HG03432 (cell line): ENCODE data around the gene SMPD3.

Source experiments
- ATAC-seq: cut with Tn5 transposase; IDR thresholded peaks from one replicate; pipeline ENCODE4 v1.9.1; 2021; ENCODE audit warnings: mild to moderate bottlenecking, moderate library complexity; ENCODE audit not compliant: unreplicated experiment

The SMPD3 gene

DNA sequence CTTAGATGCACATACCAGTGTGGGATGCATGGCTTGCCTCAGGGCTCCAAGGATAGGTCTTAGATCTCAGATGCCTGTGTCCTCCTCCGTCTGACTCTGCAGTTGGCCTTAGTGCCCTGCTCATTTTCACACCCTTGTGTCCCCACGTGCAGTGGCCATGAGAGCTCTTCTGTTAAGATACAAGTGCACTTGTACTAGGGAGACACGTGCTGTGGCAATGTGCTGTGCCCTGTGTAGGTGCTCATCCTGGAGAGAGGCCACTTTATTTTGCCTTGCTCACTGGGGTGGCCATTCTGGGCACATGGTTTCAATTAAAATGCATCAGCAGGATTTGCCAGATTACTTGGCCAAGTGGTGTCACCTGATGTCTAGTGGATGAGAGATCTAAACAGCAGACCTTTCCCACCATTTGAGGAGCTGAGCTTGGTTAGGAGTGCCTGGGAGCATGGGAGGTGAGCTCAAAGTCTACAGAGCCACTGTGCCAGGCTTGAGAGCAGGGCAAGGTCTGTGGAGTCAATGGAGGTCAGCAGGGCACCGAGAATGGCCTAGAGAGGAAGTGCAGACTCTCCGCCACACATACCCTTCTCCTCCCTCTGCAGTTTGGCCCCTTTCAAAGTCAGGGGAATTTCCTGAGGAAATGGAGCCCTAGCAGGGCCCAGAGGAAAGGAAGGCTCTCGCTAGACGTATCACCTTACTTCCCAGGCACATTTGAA is 25.2 kb upstream of the SMPD3 start:
- ATAC-seq, result no peak

- no peak for ATAC-seq
These were observed 24.3 kb upstream of the SMPD3 start for GRCh38 chr16:68472581-68472980.

DNA sequence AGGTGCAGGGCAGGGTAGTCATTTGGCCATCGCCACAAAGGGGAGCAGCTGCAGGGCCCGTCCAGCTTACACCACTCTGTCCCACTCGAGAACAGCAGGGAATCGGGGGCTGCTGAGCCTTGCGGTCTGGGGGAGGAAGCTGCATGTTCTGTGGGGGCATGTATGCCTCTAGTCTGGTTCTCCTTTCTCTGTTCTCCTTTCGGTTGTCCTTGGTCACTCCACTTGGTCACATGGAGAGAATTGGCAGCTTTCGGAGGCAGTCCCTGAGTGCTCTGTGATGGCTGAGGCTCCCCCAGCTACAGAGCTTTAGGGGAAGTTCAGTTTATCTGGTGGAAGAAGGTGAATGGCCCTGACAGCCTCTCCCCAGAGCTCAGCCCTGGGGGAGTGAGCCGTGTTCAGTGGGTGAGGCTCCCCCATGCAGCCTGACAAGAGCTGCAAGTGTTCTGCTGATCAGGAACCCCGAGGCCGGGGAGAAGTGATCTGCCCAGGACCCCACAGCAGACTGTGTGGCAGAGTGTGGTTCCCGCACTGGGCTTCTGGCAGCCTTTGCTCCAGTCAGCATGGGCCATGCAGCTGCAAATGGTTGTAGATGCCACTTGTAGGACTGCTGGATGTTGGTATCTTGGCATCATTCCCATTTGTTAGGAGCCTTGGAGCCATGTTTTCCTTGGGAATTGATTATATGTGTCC is 22.3 kb upstream of the SMPD3 start:
- peak; percentile 91 for ATAC-seq

GRCh38 chr16:68469796-68470460 is 21.6 kb upstream of the SMPD3 start:
- peak; percentile 31 for ATAC-seq

GRCh38 chr16:68468842-68469241 is 20.5 kb upstream of the SMPD3 start:
- no peak for ATAC-seq

DNA sequence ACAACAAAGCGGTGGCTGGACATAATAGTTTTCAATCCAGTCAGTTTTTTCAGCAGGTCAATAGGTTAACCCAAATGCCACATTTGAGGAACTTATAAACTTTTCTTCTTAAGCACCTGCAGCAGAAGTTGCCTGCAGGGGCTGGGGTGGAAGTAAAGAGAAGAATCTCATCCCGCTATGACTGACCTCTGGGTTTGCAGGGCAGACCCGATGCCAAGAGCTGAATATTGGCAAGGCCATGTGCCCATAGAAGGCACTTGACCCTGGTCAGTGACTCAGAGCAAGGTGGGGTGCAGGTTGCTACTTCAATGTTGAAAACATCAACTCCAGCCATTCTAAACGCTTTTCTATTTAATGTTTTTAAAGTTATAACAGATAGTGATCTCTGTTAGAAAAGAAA is 17.9 kb upstream of the SMPD3 start:
- ATAC-seq, result no peak

DNA sequence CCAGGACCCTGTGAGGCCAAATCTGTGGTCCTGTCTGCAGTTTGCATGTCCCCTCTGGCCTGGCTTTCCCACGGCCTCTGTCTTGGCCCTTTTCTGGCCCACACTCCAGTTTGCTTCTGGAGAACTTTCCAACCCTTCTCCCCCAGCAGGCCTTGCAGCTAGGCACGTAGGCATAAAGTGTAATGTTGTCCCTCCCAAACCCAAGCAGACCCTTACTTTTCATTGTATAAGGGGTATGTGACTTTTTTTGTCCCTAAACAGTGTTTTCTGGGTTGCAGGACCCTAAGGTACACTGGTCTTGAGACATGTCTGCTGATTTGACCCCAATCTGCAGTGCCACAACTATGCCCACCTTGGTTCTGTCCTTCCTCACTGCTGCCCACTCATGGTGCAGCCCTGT is 15.6 kb upstream of the SMPD3 start:
- no peak for ATAC-seq

- ATAC-seq, result no peak
These were observed 11.8 kb upstream of the SMPD3 start for GRCh38 chr16:68460067-68460466.

GRCh38 chr16:68459457-68459856 is 11.1 kb upstream of the SMPD3 start:
- ATAC-seq, result no peak

DNA sequence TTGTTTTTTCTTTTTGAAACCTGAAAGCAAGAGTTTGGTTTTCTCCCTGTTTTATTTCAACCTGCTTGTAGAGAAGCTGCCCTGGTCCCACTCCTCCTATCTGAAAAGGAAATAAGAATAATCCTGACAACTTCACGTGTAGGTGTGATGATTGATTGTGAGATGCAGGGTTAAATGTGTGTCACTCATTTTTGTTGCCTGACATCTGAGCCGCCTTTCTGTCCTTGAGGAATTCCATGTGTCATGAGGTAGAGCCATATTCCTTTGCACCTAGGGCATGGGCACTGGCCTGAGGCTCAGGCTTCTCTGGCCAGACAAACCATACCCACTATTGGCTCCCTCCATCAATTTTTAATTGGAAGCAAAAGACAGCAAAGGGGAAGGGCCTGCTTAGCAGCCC is 10.2 kb upstream of the SMPD3 start:
- ATAC-seq, result no peak

DNA sequence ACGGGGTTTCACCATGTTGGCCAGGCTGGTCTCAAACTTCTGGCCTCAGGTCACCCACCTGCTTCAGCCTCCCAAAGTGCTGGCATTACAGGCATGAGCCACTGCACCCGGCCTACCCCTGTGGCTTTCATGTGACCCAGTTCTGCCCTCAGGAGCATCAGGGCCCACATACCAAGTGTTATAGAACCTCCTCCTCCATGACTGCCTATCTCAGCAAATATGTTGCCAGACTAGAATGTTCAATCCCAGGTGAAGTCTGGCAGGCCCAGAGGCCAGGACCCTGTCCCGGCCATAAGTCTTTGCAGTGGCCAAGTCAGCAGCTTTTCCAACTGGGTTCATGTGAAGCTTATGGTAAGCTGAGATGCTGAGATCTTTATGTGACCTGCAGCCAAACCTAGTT is 9.8 kb upstream of the SMPD3 start:
- ATAC-seq, result no peak

GRCh38 chr16:68455631-68456030 is 7.3 kb upstream of the SMPD3 start:
- no peak for ATAC-seq

DNA sequence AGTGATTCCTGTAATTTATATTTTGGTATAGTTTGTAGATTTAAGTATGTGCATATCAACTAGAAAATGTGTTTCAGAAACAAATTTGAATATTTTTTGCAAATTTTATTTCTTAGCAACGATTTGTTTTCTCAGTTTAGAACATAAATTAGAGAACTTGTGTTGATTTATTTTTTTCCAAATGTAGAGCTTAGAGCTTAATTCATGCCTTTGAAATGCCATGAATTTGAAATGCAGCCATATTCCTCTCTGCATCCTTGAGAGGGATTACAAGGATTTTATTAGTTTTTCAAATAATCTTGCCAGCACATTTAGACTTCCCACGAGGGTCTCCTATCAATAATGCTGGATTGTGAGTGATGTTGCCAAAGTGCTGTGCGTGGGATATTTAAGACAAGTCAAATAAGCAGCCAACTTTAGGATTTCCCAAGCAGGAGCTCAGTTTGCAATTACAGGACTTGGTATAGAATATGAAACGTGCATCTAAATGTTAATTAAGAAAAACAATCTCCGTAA is 6.7 kb upstream of the SMPD3 start:
- no peak for ATAC-seq

GRCh38 chr16:68453816-68454215 is 5.5 kb upstream of the SMPD3 start:
- no peak for ATAC-seq

DNA sequence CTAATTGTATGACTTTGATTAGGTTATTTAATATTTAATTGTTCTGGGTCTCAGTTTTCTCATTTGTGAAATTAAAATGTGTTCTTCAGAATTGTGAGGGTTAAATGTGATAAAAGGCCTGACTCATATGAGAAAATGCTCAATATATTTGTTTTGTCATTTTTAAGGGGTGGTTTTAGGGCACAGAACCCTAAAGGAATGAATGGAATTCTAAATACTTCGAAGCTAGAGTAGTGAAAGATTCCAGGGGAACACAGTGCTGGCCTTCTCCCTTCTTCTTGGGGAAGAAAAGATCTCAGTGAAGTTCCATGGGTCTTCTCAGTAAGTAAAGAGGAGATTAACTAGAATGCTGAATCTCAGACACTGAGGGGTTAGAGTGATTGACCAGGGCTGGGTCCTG is 3.9 kb upstream of the SMPD3 start:
- no peak for ATAC-seq

GRCh38 chr16:68451676-68452075 is 3.4 kb upstream of the SMPD3 start:
- no peak for ATAC-seq

DNA sequence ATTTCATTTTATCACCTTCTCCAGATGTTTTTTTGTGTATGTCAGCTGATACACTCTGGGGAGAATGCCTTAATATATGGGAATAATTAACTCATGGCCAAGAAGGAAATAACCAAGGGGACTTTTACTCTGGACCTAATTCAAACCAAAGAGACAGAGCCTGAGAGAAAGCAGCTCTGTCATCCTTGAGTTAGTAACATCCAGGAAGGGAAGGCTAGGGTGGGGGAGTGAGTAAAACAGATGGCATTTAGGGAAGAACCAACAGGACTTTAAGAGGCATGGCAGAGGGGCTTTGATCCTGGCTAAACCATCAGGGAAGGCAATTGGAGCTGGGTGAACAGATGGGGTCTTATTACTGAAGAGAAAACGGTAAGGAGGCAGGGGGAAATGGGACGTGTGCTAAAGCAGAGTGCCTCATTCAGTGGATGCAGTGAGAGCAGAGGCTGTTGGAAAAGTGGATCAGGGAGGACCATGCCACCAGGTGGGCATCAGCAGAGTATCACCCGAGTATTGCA is 2.5 kb upstream of the SMPD3 start:
- ATAC-seq, result no peak

- peak; percentile 24 for ATAC-seq
These were observed 502 bp downstream of the SMPD3 start for GRCh38 chr16:68447653-68448359.

DNA sequence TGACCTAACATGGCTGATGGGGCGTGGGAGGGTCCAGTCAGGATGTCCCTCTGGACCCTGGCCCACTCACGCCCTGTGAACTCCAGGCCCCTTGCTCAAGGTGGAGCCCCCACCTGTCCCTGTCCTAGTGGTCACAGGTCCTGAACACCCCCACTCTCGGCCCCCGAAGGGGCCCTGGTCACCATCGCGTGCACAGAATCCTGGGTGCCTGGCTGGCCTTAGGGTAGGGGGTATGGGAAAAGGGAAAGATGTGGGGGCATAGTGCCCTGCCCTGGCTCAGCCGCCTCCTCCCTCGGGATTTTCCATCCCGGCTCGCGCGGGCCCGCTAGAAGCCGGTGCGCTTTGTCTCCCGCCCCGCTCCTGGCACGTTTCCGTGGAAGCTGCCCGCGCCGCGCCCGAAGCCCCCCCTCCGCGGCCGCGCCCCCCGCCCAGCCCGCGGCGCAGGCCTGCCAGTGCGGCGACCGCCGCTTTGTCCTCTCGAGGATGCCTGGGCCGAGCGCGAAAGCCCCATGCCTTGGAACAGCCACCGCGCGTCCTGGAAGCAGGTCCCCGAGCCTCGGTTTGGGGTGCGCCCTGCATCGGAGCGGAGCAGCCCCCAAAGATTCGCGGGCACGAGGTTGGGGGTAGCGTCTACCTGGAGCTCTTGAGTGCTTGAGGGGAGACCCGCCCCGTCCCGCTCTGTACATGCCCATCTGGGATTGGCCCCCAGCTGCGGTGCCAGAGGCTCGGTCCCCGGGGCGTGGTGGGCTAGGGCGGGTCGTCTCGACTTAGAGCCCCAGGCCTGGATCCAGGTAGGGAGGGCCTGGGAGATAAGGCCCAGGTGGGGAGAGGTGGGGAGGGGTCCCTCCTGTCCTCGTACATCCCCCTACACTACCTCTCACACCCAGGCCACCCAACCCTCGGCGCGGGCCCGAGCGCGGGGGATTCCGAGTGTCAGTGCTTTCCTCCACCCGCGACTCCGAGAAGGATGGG is 1.3 kb downstream of the SMPD3 start:
- no peak for ATAC-seq

DNA sequence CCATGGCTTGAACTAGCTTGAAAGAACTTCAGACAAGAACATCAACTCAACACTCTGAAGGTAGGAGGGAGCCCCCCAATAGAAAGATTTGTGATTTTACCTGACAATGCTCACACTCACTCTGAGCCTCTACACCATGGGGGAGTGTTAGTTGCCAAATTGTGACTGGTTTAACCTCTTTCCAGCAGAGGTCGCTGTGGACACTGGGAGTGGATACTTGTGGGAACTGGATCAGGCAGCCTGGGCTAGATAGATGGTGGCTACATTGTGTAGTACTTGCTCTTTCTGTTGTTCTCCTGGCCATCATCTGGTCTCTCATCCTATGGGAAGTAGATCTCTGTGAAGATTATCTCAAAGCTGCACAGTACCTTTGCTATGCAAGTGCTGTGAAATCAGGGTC is 2.9 kb downstream of the SMPD3 start:
- no peak for ATAC-seq
